GM03348 (cell line): ENCODE data around the gene CMTM1.

ENCODE experiments used
- DNase-seq: peaks from one replicate; pipeline ENCODE4 v3.0.0; 2012; ENCODE audit warnings: low spot score

The CMTM1 gene

GRCh38 chr16:66566051-66566901 lies at the start of gene CMTM1:
TSS of gene CMTM1 (plus strand) at chr16:66566439. CDS start at chr16:66566514, 75 bp downstream.
- no peak for DNase-seq

GRCh38 chr16:66516509-66516807 lies 49.8 kb upstream of the CMTM1 start:
- DNase-seq = no peak

- DNase-seq = peak; percentile 94
Observed at GRCh38 chr16:66516808-66517585, 49.2 kb upstream of the CMTM1 start.

- DNase-seq = no peak
Observed at GRCh38 chr16:66517586-66518263, 48.5 kb upstream of the CMTM1 start.

GRCh38 chr16:66519482-66520373 lies 46.5 kb upstream of the CMTM1 start:
- no peak for DNase-seq

- DNase-seq = no peak
Observed at GRCh38 chr16:66520406-66521170, 45.7 kb upstream of the CMTM1 start.

- DNase-seq = no peak
Observed at GRCh38 chr16:66521252-66521713, 45.0 kb upstream of the CMTM1 start.

- DNase-seq = peak; percentile 57
Observed at GRCh38 chr16:66521951-66522771, 44.1 kb upstream of the CMTM1 start.

GRCh38 chr16:66522816-66523590 lies 43.2 kb upstream of the CMTM1 start:
- no peak for DNase-seq

- DNase-seq = no peak
Observed at GRCh38 chr16:66523861-66524354, 42.3 kb upstream of the CMTM1 start.

- DNase-seq = no peak
Observed at GRCh38 chr16:66524601-66525164, 41.6 kb upstream of the CMTM1 start.

GRCh38 chr16:66525396-66526180 lies 40.7 kb upstream of the CMTM1 start:
- DNase-seq = no peak

- no peak for DNase-seq
Observed at GRCh38 chr16:66528294-66528693, 37.9 kb upstream of the CMTM1 start.

GRCh38 chr16:66529475-66529874 lies 36.8 kb upstream of the CMTM1 start:
- DNase-seq = no peak

- DNase-seq = no peak
Observed at GRCh38 chr16:66534376-66534799, 31.9 kb upstream of the CMTM1 start.

- DNase-seq = no peak
Observed at GRCh38 chr16:66536525-66536924, 29.7 kb upstream of the CMTM1 start.

GRCh38 chr16:66537236-66537635 lies 29.0 kb upstream of the CMTM1 start:
- DNase-seq = no peak

- DNase-seq = no peak
Observed at GRCh38 chr16:66538910-66539309, 27.3 kb upstream of the CMTM1 start.
